ENCODE results near the gene ZFYVE27. TPM values are rescaled to one million over a fixed set of nuclear protein-coding genes. Genes with fewer than 3 reads are reported as not detected.
A peak's percentile ranks its signal among the peaks of the same experiment; 100 is the strongest.

Gene ZFYVE27
- total and polyA plus RNA-seq, 2 of the 4 experiments (the other 2 are of a cell fraction) = 13.1 to 22.2 TPM

DNA sequence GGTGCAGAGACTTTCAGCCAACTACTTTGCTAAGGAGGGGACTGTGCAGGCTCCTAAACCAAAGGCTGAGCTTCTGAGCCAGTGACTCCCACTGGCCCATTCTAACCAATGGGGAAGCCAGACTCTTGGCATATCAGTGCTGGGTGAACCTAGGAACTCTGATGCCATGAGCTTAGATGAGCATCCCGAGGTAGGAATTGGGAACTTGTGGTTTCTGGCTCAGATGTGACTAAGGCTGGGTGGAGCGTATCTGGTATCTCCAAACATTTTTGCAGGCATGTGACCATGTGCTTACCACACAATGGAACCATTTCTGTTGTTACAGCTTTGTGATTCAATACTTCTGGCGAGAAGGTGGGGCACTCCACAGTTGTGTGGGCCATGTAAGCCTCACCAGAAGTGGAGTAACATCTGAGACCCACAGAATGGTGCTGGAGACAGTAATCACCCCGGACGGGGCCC lies 47.3 kb upstream of the ZFYVE27 start:
- Histone ChIP-seq H4K91ac (ENCODE audit: insufficient read depth, low read depth, low read length) (peak overlapping the region; percentile 82), H3K56ac (ENCODE audit: extremely low read depth, insufficient read depth, low read length) (peak overlapping the region; percentile 67; the same call in 1 of the 2 replicates), H3K4me3 (ENCODE audit: insufficient read depth, low read depth, low read length) (no peak overlapping the region), H3K23ac (ENCODE audit: low read depth, low read length) (peak overlapping the region; percentile 50; the same call in 1 of the 2 replicates), H4K5ac (ENCODE audit: low read depth, low read length) (peak overlapping the region; percentile 50), H3K9me1 (ENCODE audit: insufficient read depth, low read length) (0 out of 2 replicates have a peak, but pooled peaks cover 4% of the 10 kb centered on the region), H3K4ac (ENCODE audit: low read depth, low read length) (peak overlapping the region; percentile 85), H3K4me2 (ENCODE audit: low read depth, low read length) (0 out of 2 replicates have a peak overlapping the region, but pooled peaks have one; percentile 3), H4K20me1 (ENCODE audit: insufficient read depth, low read length) (peaks cover 9% of the 10 kb centered on the region; the same call in 1 of the 2 replicates), H3K9me3 (ENCODE audit: control insufficient read depth, insufficient read depth, low read length) (no peaks in the 10 kb centered on the region; the same call in 1 of the 2 replicates), H3K79me1 (ENCODE audit: low read depth in 1 of 2, low read length in 2 of 2) (peaks cover 0 to 22% of the 10 kb centered on the region in 2 experiments; a peak in 2 of 4 replicates), H3K14ac (replicated peaks; ENCODE audit: low read depth, low read length) (peak overlapping the region; percentile 18; the same call in 1 of the 2 replicates), H3K27me3 (ENCODE audit: control insufficient read depth, insufficient read depth, low read length) (no peaks in the 10 kb centered on the region), H2BK5ac (ENCODE audit: low read depth, low read length, poor library complexity, severe bottlenecking) (peak overlapping the region; percentile 97), H2AK5ac (ENCODE audit: low read depth, low read length) (peak overlapping the region; percentile 58), H3K9ac (ENCODE audit: low read depth, low read length) (no peak overlapping the region), H2BK20ac (ENCODE audit: low read depth, low read length) (peak overlapping the region; percentile 75), H3K4me1 (ENCODE audit: control insufficient read depth, insufficient read depth, low read length) (peaks cover 19% of the 10 kb centered on the region), H3K36me3 (ENCODE audit: control insufficient read depth, insufficient read depth, low read length) (no peaks in the 10 kb centered on the region), H2AFZ (replicated peaks; ENCODE audit: low read length, poor library complexity) (peak overlapping the region; percentile 85), H2BK120ac (ENCODE audit: low read depth, low read length) (peak overlapping the region; percentile 85), H3K27ac (ENCODE audit: insufficient read depth, low read length) (peak overlapping the region; percentile 86), H4K8ac (ENCODE audit: low read depth in 2 of 2, low read length in 2 of 2) (peak overlapping the region; percentile 0 to 79; a peak in 3 of 4 replicates), H2AK9ac (replicated peaks; ENCODE audit: low read depth, low read length, poor library complexity) (peak overlapping the region; percentile 75), H3K18ac (ENCODE audit: low read depth, low read length) (peak overlapping the region; percentile 38), H2BK15ac (ENCODE audit: low read depth, low read length) (peak overlapping the region; percentile 17; the same call in 1 of the 3 replicates)
- 13% methylated on average over 1 of the region's 5 CpGs; no CpG with 5 or more reads in 1 of the 2 experiments for WGBS, 2 experiments (ENCODE audit: extremely low coverage in 2 of 2, insufficient read length in 1 of 2)
- no TSS peak for BruUV-seq (replicated peaks)
- intact Hi-C loops (cut with micrococcal nuclease) = no loop called here
- DNase-seq = peak; percentile 99
- dilution Hi-C loops (cut with HindIII; ENCODE audit: low sequenced_read_pairs, unreplicated experiment) = no loop called here
- ChIA-PET POLR2A (ENCODE audit: unreplicated experiment) (no interaction called here), CTCF (interaction anchor here (0.6 to 2.1 kb wide), 5 partner anchors 12 to 51 kb away, joined by 3 to 9 read pairs (median 6); no protein-coding TSS in a partner anchor)
- in situ Hi-C loops (cut with MboI; ENCODE audit: low sequenced_read_pairs) = no loop called here
- ATAC-seq (ENCODE audit: low read depth) = peak; percentile 43
- TF ChIP-seq, protein P1, sequence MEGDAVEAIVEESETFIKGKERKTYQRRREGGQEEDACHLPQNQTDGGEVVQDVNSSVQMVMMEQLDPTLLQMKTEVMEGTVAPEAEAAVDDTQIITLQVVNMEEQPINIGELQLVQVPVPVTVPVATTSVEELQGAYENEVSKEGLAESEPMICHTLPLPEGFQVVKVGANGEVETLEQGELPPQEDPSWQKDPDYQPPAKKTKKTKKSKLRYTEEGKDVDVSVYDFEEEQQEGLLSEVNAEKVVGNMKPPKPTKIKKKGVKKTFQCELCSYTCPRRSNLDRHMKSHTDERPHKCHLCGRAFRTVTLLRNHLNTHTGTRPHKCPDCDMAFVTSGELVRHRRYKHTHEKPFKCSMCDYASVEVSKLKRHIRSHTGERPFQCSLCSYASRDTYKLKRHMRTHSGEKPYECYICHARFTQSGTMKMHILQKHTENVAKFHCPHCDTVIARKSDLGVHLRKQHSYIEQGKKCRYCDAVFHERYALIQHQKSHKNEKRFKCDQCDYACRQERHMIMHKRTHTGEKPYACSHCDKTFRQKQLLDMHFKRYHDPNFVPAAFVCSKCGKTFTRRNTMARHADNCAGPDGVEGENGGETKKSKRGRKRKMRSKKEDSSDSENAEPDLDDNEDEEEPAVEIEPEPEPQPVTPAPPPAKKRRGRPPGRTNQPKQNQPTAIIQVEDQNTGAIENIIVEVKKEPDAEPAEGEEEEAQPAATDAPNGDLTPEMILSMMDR (conservative IDR thresholded peaks at IDR 0.05; ENCODE audit: low read depth, low read length) = no peak
- TF ChIP-seq MAZ (IDR thresholded peaks at IDR 0.05; ENCODE audit: borderline replicate concordance, low read depth, low read length) = no peak; the same call in 1 of the 2 replicates
- TF ChIP-seq SMC3 (IDR thresholded peaks at IDR 0.05; ENCODE audit: low read depth, low read length) = no peak
- no peak for TF ChIP-seq NFE2L2 (IDR thresholded peaks at IDR 0.05; ENCODE audit: low read depth, low read length)
- TF ChIP-seq MXI1 (IDR thresholded peaks at IDR 0.05; ENCODE audit: borderline replicate concordance, low read depth, low read length) = 0 out of 2 replicates have a peak, but pooled peaks have one; percentile 61
- TF ChIP-seq RFX5 (IDR thresholded peaks at IDR 0.05; ENCODE audit: low read depth, low read length) = no peak
- peak; percentile 92 for TF ChIP-seq BHLHE40 (IDR thresholded peaks at IDR 0.05; ENCODE audit: low read depth, low read length)
- TF ChIP-seq FOS (IDR thresholded peaks at IDR 0.05; ENCODE audit: low read depth, low read length) = peak; percentile 47; the same call in 1 of the 2 replicates
- no peak for TF ChIP-seq RAD21 (IDR thresholded peaks at IDR 0.05; ENCODE audit: low read length)
- no peak for TF ChIP-seq CHD1 (IDR thresholded peaks at IDR 0.05; ENCODE audit: low read depth, low read length)
- TF ChIP-seq ELK1 (IDR thresholded peaks at IDR 0.05; ENCODE audit: borderline replicate concordance, low read depth, low read length) = no peak
- TF ChIP-seq MAFK (IDR thresholded peaks at IDR 0.05; ENCODE audit: low read depth, low read length) = no peak
- peak; percentile 50 for TF ChIP-seq RCOR1 (IDR thresholded peaks at IDR 0.05; ENCODE audit: insufficient replicate concordance, low read length)
- TF ChIP-seq CEBPB (IDR thresholded peaks at IDR 0.05; ENCODE audit: low read depth, low read length) = peak; percentile 83

Measured in IMR-90 (cell line).